ENCODE measurements around the gene UNC79.

The UNC79 gene

GRCh38 chr14:93564918-93565317 is 134.2 kb downstream of the UNC79 start:
- DNase-seq = no peak

GRCh38 chr14:93566065-93566693 is 135.4 kb downstream of the UNC79 start:
- no peak for DNase-seq

GRCh38 chr14:93571275-93571674 is 140.5 kb downstream of the UNC79 start:
- DNase-seq = no peak

- DNase-seq = no peak
Observed at GRCh38 chr14:93579178-93579577, 148.4 kb downstream of the UNC79 start.

- DNase-seq = no peak
Observed at GRCh38 chr14:93582516-93582915, 151.8 kb downstream of the UNC79 start.

GRCh38 chr14:93587330-93587729 is 156.6 kb downstream of the UNC79 start:
- DNase-seq = no peak

- DNase-seq = no peak
Observed at GRCh38 chr14:93591506-93591905, 160.8 kb downstream of the UNC79 start.

- DNase-seq = no peak
Observed at GRCh38 chr14:93592786-93593185, 162.0 kb downstream of the UNC79 start.

GRCh38 chr14:93606091-93606490 is 175.4 kb downstream of the UNC79 start:
- DNase-seq = no peak

- peak; percentile 2 for DNase-seq
Observed at GRCh38 chr14:93619176-93619793, 188.5 kb downstream of the UNC79 start.

- DNase-seq = no peak
Observed at GRCh38 chr14:93628048-93628447, 197.3 kb downstream of the UNC79 start.

GRCh38 chr14:93629643-93630042 is 198.9 kb downstream of the UNC79 start:
- DNase-seq = no peak

GRCh38 chr14:93638790-93639189 is 208.1 kb downstream of the UNC79 start:
- no peak for DNase-seq

GRCh38 chr14:93643127-93643526 is 212.4 kb downstream of the UNC79 start:
- no peak for DNase-seq

GRCh38 chr14:93643676-93644075 is 212.9 kb downstream of the UNC79 start:
- no peak for DNase-seq

- no peak for DNase-seq
Observed at GRCh38 chr14:93645200-93645599, 214.5 kb downstream of the UNC79 start.

GRCh38 chr14:93648440-93649168 is 217.9 kb downstream of the UNC79 start:
- no peak for DNase-seq

- no peak for DNase-seq
Observed at GRCh38 chr14:93654599-93654998, 223.9 kb downstream of the UNC79 start.

GRCh38 chr14:93655078-93655750 is 224.5 kb downstream of the UNC79 start:
- DNase-seq = no peak

GRCh38 chr14:93657875-93658274 is 227.1 kb downstream of the UNC79 start:
- DNase-seq = no peak

GRCh38 chr14:93663317-93663716 is 232.6 kb downstream of the UNC79 start:
- DNase-seq = no peak

- no peak for DNase-seq
Observed at GRCh38 chr14:93665169-93665568, 234.4 kb downstream of the UNC79 start.

- DNase-seq = no peak
Observed at GRCh38 chr14:93669632-93670031, 238.9 kb downstream of the UNC79 start.

- no peak for DNase-seq
Observed at GRCh38 chr14:93674343-93674742, 243.6 kb downstream of the UNC79 start.
